HG03060 (cell line): ENCODE data around the gene IL6R.

Experiments used
- ATAC-seq: cut with Tn5 transposase; IDR thresholded peaks from one replicate; pipeline ENCODE4 v1.9.1; 2021; ENCODE audit warnings: low read depth, moderate number of reproducible peaks; ENCODE audit not compliant: unreplicated experiment

Gene IL6R

DNA sequence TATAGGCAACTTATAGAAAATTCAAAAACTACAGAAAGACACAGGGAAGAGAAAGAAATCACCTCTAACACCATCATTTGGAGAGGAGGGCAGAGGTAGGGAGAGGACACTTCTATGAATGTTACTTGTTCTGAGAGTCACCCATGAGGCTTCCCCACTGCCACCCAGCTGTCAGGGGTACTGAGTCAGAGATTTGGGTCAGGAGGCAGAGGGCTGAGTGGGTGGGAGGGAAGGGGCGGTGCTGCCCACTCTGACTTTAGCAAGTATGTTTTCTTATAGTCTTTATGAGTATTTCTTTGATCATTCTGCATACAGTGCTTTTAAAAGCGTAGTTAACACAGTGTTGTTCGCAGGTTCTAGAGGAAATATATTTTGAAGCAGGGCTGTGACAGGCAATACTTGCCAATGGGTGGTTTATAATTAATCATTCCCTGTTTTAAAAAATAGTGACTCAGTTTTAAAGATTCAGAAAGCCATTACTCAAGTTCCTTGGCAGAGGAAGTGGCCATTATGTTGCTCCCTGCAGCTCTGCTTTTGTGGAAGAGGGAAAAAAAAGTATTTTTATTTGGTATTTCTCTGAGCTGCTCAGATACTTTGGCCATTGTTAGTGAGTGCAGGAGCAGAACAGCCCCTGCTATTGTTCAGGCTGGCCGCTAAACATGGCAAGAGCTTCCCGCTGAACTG, 18.3 kb downstream of the IL6R start:
- no peak for ATAC-seq

GRCh38 chr1:154423988-154424326, 18.8 kb downstream of the IL6R start:
- no peak for ATAC-seq

DNA sequence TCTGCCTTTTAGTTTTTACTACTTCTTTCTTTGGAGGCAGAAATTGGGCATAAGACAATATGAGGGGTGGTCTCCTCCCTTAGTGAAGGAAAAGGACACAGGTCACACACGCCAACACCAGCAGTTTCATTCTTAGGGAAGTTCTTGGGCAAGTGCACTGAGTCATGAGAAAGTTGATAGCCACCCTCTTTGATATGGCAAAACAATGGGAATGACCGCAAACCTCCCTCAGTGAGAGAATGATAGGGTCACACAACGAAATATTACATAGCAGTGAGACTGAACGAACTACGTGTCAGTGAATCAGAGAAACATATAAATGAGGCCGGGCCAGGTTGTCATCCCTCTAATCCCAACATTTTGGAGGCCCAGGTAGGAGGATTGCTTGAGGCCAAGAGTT, 20.0 kb downstream of the IL6R start:
- ATAC-seq: no peak

DNA sequence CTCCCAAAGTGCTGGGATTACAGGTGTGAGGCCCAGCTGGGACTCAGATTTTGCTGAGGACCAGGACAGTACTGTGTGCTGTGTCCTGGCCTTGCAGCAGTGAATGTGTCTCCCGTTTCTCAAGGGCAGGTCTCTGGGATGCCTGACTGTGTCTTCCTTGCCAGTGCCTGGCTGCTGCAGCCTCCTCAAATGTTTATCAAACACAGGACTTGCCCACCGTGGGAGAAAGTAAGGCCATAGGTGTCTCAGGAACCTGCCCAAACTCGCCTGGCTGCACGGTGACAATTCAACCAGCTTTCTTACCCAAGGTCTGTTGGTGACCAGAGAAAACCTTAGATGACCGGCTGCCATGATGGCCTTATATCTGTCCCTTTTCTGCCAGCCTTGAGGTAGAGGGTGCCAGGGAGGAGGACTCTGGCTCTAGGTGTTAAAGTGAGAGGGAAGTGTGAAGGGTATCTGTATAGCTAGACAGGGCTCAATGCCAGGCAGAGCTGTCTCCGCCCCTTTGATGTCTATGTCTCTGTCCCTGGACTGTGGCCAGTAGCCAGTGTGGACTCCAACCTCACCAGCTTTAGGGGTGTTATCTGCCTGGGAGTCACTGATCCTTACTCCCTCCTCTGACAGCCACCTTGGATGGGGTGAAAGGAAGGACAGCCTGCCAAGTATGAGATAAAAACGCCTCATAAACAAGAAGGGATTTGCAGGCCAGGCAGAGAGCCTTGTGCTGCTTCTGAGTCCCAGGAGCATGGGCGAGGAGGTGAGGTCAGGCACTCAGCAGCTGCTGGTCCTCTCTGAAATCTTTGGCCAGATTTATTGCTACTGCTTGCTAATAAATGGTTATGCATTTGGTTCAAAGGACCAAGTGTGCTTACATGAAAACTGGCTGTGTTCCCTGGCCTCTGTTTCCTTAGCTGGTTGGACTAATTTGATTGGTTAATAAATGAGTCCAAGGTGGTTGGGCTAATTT, 22.3 kb downstream of the IL6R start:
- no peak for ATAC-seq

DNA sequence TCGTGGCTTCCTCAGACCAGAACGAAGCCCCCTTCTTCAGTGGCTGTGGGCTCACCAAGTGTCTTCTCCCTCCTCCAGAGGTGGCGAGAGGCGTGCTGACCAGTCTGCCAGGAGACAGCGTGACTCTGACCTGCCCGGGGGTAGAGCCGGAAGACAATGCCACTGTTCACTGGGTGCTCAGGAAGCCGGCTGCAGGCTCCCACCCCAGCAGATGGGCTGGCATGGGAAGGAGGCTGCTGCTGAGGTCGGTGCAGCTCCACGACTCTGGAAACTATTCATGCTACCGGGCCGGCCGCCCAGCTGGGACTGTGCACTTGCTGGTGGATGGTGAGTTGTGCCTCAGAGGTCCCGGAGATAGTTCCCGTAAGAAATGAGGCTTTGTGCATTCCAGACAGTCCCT, 24.0 kb downstream of the IL6R start:
- no peak for ATAC-seq

GRCh38 chr1:154429841-154430611, 24.9 kb downstream of the IL6R start:
- no peak for ATAC-seq

DNA sequence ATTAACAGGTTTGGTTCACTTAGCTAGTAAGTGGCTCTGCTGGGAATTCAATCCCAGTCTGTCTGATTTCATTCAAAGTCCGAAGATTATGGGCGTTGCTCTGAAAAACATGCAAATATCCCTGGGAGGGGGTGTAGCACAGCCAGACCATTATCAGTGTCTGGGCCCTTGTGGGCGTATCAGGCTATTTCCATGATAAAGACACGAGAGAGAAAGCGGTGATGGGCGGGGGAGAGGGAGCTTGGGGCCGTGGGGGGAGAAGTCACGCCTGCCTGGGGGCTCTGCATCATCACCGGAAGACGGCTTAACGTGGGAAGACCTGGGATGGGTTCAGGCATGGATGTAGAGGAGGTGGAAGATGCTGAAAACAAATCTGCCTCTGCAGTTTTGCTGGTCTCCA, 25.8 kb downstream of the IL6R start:
- no peak for ATAC-seq

DNA sequence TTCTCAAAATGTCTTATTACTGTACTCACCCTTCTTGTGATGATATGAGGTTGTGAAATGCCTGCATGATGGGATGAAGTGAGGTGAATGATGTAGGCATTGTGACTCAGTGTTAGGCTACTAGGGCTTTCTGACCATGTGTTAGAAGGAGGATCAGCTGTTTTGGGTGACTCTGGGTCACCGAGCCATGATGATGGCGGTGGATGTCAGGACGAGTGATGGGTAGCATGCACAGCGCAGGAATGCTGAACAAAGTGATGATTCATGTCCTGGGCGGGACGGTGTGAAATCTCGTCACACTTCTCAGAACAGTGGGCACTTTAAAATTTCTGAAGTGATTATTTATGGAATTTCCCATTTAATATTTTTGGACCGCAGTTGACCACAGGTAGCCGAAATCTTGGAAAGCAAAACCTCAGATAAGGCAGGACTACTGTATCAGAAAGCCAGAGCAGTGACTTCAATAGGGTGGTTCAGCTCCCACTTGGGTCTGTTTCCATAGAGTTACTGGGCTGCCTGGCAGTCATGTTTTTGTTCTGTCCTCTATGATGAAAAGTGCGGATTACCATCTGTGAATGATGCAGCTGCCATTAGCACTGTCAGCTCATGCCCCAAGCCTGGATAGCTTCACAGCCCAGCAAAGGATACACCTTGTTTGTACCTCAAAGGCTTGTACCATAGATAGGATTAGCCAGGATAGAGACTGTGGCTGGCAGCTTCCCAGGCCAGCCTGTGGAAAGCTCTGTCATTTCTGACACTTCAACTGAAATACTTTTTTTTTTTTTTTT, 26.6 kb downstream of the IL6R start:
- ATAC-seq: no peak

- no peak for ATAC-seq
These were observed 28.1 kb downstream of the IL6R start for GRCh38 chr1:154433161-154433764.

GRCh38 chr1:154434346-154435085, 29.4 kb downstream of the IL6R start:
- ATAC-seq: no peak

DNA sequence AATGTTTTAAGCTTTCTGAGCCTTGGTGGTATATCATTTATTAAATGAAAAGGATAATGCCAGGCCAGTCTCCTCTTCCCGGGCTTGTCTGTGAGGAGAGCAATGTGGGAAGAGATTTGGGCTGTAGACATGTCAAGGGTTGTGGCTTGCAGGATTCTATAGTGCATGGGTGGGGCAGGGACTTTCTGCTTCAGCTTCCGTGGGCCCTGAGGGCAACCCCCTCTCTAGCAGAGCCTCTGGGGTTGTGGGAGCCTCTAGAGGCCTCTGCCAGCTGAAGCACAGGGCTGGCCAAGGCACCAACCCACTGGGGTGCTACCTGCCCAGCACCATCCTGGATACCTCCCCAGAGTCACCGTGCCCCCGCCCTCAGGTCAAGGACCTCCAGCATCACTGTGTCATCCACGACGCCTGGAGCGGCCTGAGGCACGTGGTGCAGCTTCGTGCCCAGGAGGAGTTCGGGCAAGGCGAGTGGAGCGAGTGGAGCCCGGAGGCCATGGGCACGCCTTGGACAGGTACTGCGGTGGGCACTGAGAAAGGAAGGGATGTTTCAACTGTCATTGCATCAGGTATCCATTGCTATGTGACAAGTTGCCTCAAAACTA, 30.6 kb downstream of the IL6R start:
- ATAC-seq: no peak

GRCh38 chr1:154436433-154436832, 31.3 kb downstream of the IL6R start:
- ATAC-seq: no peak

- no peak for ATAC-seq
These were observed 35.1 kb downstream of the IL6R start for GRCh38 chr1:154440036-154440804.

DNA sequence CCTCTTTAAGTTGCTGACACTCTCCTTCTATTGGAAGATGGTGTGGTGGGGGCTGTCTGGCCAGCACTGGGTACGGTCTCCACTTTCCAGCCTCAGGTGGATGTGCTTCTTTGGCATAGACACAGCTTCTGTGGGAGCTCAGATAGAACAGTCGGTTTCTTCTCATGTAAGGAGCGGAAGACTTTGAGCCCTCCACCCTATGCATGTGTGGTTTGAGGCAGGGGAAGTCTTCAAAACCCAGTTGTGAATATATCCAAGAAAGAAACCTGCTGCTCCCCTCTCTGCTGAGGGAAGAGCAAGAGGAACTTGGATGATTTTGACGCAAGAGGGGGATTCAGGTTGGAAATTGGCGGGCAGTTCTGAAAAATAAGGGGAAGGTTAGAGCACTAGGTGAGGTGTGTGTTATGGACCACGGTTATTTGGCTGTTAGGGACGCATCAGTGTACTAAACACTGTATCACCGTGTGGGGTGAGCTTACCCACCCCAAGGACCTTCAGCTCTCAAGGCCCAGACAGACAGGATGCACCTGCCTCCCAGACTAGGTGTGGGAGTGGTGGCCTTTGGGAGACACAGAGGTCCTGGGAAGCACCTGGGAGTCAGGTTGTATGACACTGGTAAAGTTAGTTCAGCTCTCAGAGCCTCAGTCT, 36.2 kb downstream of the IL6R start:
- ATAC-seq: no peak

DNA sequence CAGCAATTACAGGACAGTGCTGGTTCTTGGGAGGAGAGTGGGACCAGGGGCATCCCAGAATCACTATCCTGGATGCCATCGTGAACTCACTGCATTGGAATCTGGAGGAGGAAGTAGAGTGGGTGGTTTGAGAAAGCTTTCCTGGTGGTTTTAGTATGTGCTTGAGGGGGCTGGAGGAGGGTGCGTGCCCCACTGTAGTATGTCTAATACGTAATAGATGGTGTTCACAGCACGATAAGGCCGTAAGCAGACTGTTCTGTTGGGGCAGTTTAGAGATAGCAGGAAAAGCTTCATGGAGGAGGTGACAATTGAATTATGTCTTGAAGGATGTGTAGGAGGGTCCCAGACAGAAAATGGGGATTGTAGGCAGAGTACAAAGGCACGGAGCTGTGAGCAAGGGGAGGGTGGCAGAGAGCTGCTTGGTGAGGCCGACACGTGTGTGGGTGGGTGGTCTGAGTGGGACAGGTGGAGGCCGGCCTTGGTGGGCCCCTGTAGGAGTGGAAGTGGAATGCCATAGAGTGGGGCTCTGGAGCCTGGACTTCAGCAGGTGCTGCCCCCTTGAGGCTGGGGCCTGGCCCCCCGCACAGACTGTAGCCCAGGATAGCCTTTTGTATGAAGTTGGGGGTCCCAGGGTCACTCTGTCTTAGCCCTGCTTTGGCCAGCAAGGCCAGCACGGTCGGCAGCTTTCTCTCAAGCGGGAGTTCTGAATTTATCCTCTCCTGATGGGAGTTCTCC, 37.0 kb downstream of the IL6R start:
- no peak for ATAC-seq

GRCh38 chr1:154443274-154444013, 38.3 kb downstream of the IL6R start:
- ATAC-seq: no peak
